Inflammatory macrophage treated with lipopolysaccharide for 1 hour (primary cell): ENCODE results near the gene B3GALT6.
A peak's percentile ranks its signal among the peaks of the same experiment; 100 is the strongest.

Source experiments
- DNase-seq, 2 donors: peaks; one replicate each; pipeline ENCODE4 v3.0.0-alpha.2; 2020 to 2022

The B3GALT6 gene

GRCh38 chr1:1202831-1203560 lies 29.0 kb upstream of the B3GALT6 start:
- no peak for DNase-seq

- DNase-seq: no peak
Observed at GRCh38 chr1:1203561-1204424, 28.2 kb upstream of the B3GALT6 start.

- DNase-seq: no peak
Observed at GRCh38 chr1:1204425-1204920, 27.6 kb upstream of the B3GALT6 start.

GRCh38 chr1:1204998-1205768 lies 26.9 kb upstream of the B3GALT6 start:
- DNase-seq: no peak

- peak in 1 of 2 donors; percentile 34 for DNase-seq
Observed at GRCh38 chr1:1205769-1206375, 26.2 kb upstream of the B3GALT6 start.

- no peak for DNase-seq
Observed at GRCh38 chr1:1206376-1206965, 25.6 kb upstream of the B3GALT6 start, which contains the start of gene TNFRSF18. TNFRSF18 (minus strand) TSS chr1:1206592; CDS start chr1:1206571, 21 bp downstream.

- no peak for DNase-seq
Observed at GRCh38 chr1:1206966-1207531, 25.0 kb upstream of the B3GALT6 start.

- no peak for DNase-seq
Observed at GRCh38 chr1:1207571-1207892, 24.5 kb upstream of the B3GALT6 start.

- peak; percentile 36 to 42 for DNase-seq
Observed at GRCh38 chr1:1208713-1209433, 23.2 kb upstream of the B3GALT6 start.

- DNase-seq: no peak
Observed at GRCh38 chr1:1210726-1211540, 21.1 kb upstream of the B3GALT6 start.

- no peak for DNase-seq
Observed at GRCh38 chr1:1211541-1212441, 20.2 kb upstream of the B3GALT6 start.

- DNase-seq: no peak
Observed at GRCh38 chr1:1212780-1213344, 19.2 kb upstream of the B3GALT6 start.

- peak; percentile 65 to 69 for DNase-seq
Observed at GRCh38 chr1:1213345-1214265, 18.4 kb upstream of the B3GALT6 start, which contains the start of gene TNFRSF4. TNFRSF4 (minus strand) TSS chr1:1214153; CDS start chr1:1214127, 26 bp downstream.

GRCh38 chr1:1215080-1215676 lies 16.9 kb upstream of the B3GALT6 start:
- peak; percentile 57 to 71 for DNase-seq

- no peak for DNase-seq
Observed at GRCh38 chr1:1215881-1216605, 16.0 kb upstream of the B3GALT6 start.
